Upper lobe of left lung (tissue), 6 donors: ENCODE data around the gene ANKRD44. TPM values are rescaled to one million over a fixed set of nuclear protein-coding genes. Genes with fewer than 3 reads are reported as not detected.
A peak's percentile ranks its signal among the peaks of the same experiment; 100 is the strongest.

Experiments used
- ATAC-seq, 2 donors: fragments of 200-7000 bp; cut with Tn5 transposase; one replicate each; pipeline ENCODE4 v1.9.1; 2022; ENCODE audit warnings: mild to moderate bottlenecking in 2 of 2, moderate library complexity in 2 of 2; ENCODE audit not compliant: low FRiP score in 2 of 2
- DNase-seq, 2 donors: peaks; one replicate each; pipeline ENCODE4 v3.0.0-alpha.2; 2019 to 2020
- H3K27ac ChIP-seq, 4 donors: fragments of 200-600 bp; sonication (generic); one replicate each; pipeline ENCODE4 v1.5.1; 2016 to 2019
- H3K27me3 ChIP-seq, 4 donors: fragments of 200-600 bp; sonication (generic); one replicate each; pipeline ENCODE4 v1.5.1; 2017 to 2019
- H3K36me3 ChIP-seq, 4 donors: fragments of 200-600 bp; sonication (generic); one replicate each; pipeline ENCODE4 v1.5.1; 2016 to 2019
- H3K4me1 ChIP-seq, 4 donors: fragments of 200-600 bp; sonication (generic); one replicate each; pipeline ENCODE4 v1.5.1; 2018 to 2019
- H3K4me3 ChIP-seq, 4 donors: fragments of 200-600 bp; sonication (generic); one replicate each; pipeline ENCODE4 v1.5.1; 2017 to 2019; ENCODE audit warnings: mild to moderate bottlenecking in 2 of 4, moderate library complexity in 1 of 4
- H3K9me3 ChIP-seq, 4 donors: fragments of 200-600 bp; sonication (generic); one replicate each; pipeline ENCODE4 v1.5.1; 2018 to 2019
- CTCF ChIP-seq, 6 experiments: fragments of 450-650 bp in 4 of 6; fragments of 200-600 bp in 2 of 6; sonication (generic) in 2 of 6; IDR thresholded peaks; one replicate each; pipeline ENCODE4 v1.5.1; 2016 to 2019; ENCODE audit warnings: antibody characterized with exemption in 6 of 6
- EP300 ChIP-seq, 4 donors: sonication (generic); formaldehyde crosslinking; IDR thresholded peaks; one replicate each; pipeline ENCODE4 v1.5.1; 2017; ENCODE audit warnings: antibody characterized with exemption in 4 of 4, control low read depth in 2 of 4
- POLR2A ChIP-seq, 4 donors: fragments of 450-650 bp; IDR thresholded peaks; one replicate each; pipeline ENCODE4 v1.5.1; 2016 to 2017; ENCODE audit warnings: antibody characterized with exemption in 4 of 4, mild to moderate bottlenecking in 2 of 4
- POLR2AphosphoS5 ChIP-seq, 2 donors: sonication (generic); formaldehyde crosslinking; IDR thresholded peaks; one replicate each; pipeline ENCODE4 v1.5.1; 2017; ENCODE audit warnings: antibody characterized with exemption in 2 of 2
- WGBS, 2 donors: methylation state at CpG; one replicate each; pipeline ENCODE4 v1.1.5; 2017 to 2018; 5-methylcytosine and 5-hydroxymethylcytosine counted together
- total RNA-seq, 6 donors: library from RNA; depleted of rRNA in 4 of 6; stranded (reverse); fragments of >200 nt in 4 of 6; gene quantifications; one replicate each; pipeline versions ENCODE4 v1.1.0 to v1.2.1, GENCODE V29; 2016 to 2021
- donor health status: DM: no; HTN: no; CAD: no; lungs with moderate emphysema.
- donor health status: DM: no; HTN: yes; CAD: no; lungs with severe emphysema.

ANKRD44 gene
- total RNA-seq, 6 donors from 2014 or later: 41.0 to 91.1 (median 61.7) TPM

GRCh38 chr2:197164141-197164754 is 146.3 kb downstream of the ANKRD44 start:
- peak; percentile 22 to 43 for ATAC-seq
- WGBS, 2 donors: 61 to 76% methylated on average over 11 to 37 of the region's 39 CpGs
- TF ChIP-seq POLR2AphosphoS5 (IDR thresholded peaks at IDR 0.05): peak in 1 of 2 donors; percentile 6
- no peak for TF ChIP-seq CTCF (IDR thresholded peaks at IDR 0.05)
- peak in 1 of 4 donors; percentile 20 for TF ChIP-seq EP300 (IDR thresholded peaks at IDR 0.05)

GRCh38 chr2:197163712-197164140 is 146.9 kb downstream of the ANKRD44 start:
- H3K27ac ChIP-seq: no peak overlapping the region

More at GRCh38 chr2:197164141-197164754, 146.3 kb downstream of the ANKRD44 start:
- H3K27ac ChIP-seq: no peak overlapping the region
- no peaks in the 10 kb centered on the region for H3K9me3 ChIP-seq
- H3K27me3 ChIP-seq: no peaks in the 10 kb centered on the region
- H3K36me3 ChIP-seq: no peaks in the 10 kb centered on the region
- peaks cover 9 to 26% (median 12%) of the 10 kb centered on the region in 4 donors for H3K4me1 ChIP-seq
- H3K4me3 ChIP-seq: peak overlapping the region in 2 of 4 donors; percentile 14 to 26
- DNase-seq: peak in 1 of 2 donors; percentile 77

GRCh38 chr2:197161774-197162173 is 148.8 kb downstream of the ANKRD44 start:
- ATAC-seq: no peak
- TF ChIP-seq POLR2AphosphoS5 (IDR thresholded peaks at IDR 0.05) (no peak), CTCF (IDR thresholded peaks at IDR 0.05) (no peak), EP300 (IDR thresholded peaks at IDR 0.05) (no peak), POLR2A (IDR thresholded peaks at IDR 0.05) (no peak)
- WGBS, 2 donors: 45 to 48% methylated on average over 5 of the region's 5 CpGs

More at GRCh38 chr2:197163712-197164140, 146.9 kb downstream of the ANKRD44 start:
- Histone ChIP-seq H3K4me3 (no peak overlapping the region), H3K4me1 (peaks cover 11 to 24% (median 15%) of the 10 kb centered on the region in 4 donors), H3K9me3 (no peaks in the 10 kb centered on the region), H3K27me3 (no peaks in the 10 kb centered on the region), H3K36me3 (no peaks in the 10 kb centered on the region)
- TF ChIP-seq POLR2AphosphoS5 (IDR thresholded peaks at IDR 0.05) (no peak), POLR2A (IDR thresholded peaks at IDR 0.05) (no peak), EP300 (IDR thresholded peaks at IDR 0.05) (no peak), CTCF (IDR thresholded peaks at IDR 0.05) (no peak)
- ATAC-seq: no peak
- 95 to 97% methylated on average over 10 to 17 of the region's 17 CpGs for WGBS, 2 donors
- no peak for DNase-seq

GRCh38 chr2:197159661-197160211 is 150.8 kb downstream of the ANKRD44 start:
- no peak for TF ChIP-seq CTCF (IDR thresholded peaks at IDR 0.05)
- no peak for TF ChIP-seq EP300 (IDR thresholded peaks at IDR 0.05)
- no peak for TF ChIP-seq POLR2AphosphoS5 (IDR thresholded peaks at IDR 0.05)
- TF ChIP-seq POLR2A (IDR thresholded peaks at IDR 0.05): no peak
- ATAC-seq: peak in 1 of 2 donors; percentile 18
- H3K9me3 ChIP-seq: no peaks in the 10 kb centered on the region
- H3K36me3 ChIP-seq: no peaks in the 10 kb centered on the region
- peak overlapping the region in 1 of 4 donors; percentile 15 for H3K27ac ChIP-seq
- no peak overlapping the region for H3K4me3 ChIP-seq
- H3K4me1 ChIP-seq: peaks cover 14 to 21% (median 14%) of the 10 kb centered on the region in 4 donors
- 75 to 76% methylated on average over 4 of the region's 4 CpGs for WGBS, 2 donors
- no peak for DNase-seq
- H3K27me3 ChIP-seq: no peaks in the 10 kb centered on the region

More at GRCh38 chr2:197161774-197162173, 148.8 kb downstream of the ANKRD44 start:
- H3K27ac ChIP-seq: peak overlapping the region in 1 of 4 donors; percentile 10
- no peak overlapping the region for H3K4me3 ChIP-seq
- no peaks in the 10 kb centered on the region for H3K27me3 ChIP-seq
- no peaks in the 10 kb centered on the region for H3K9me3 ChIP-seq
- no peaks in the 10 kb centered on the region for H3K36me3 ChIP-seq
- no peak for DNase-seq
- H3K4me1 ChIP-seq: peaks cover 14 to 21% (median 17%) of the 10 kb centered on the region in 4 donors
